ENCODE measurements around the gene EDC3. TPM values are rescaled to one million over a fixed set of nuclear protein-coding genes. Genes with fewer than 3 reads are reported as not detected.
A peak's percentile ranks its signal among the peaks of the same experiment; 100 is the strongest.
"Not testable (repeated sequence)": the region's sequence is repeated elsewhere in the genome, so short reads cannot be mapped to it uniquely, and the experiment has no call there.

The EDC3 gene
- total RNA-seq, 1 experiment from 2014 or later = 45.1 TPM

DNA sequence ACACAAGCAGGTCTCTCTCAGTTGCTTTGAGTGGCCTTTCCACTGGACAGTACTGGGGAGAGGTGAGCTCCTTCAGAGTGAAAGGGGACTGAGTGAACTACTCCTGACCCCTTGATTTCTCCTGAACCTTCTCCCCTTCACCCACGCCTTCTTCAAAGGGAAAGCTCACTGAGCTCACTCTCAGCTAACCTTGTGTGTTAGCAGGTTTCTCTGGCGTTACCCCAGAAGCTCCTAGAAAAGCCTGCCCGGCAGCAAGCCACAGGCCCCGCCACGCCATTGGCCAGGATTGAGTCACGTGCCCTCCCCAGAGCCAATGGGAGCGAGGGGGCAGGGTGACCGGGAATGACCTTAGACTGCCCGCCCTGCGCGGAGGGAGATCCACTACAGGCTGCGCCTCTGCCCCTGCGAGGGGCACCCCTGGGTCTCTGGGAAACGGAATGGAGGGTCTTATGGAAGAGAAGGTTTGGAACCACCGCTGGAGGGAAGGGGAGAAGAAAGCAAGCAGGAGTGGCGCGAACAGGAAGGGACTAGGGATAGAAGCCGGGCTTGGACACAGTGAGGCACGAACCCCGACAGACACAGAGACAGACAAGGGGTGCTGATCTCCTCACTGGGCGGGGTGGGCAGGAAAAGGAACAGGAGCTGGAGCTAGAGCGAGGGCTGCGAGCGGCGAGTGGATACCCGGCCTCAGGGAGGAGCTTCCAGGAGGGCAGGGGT, 97.5 kb downstream of the EDC3 start:
- DNase-seq (ENCODE audit: low read depth, low spot score) (no peak), ATAC-seq (peak; percentile 98)
- H3K36me3 ChIP-seq (ENCODE audit: control insufficient read depth in 1 of 2, insufficient read depth in 2 of 2, low read length in 2 of 2) = no peaks in the 10 kb centered on the region
- TF ChIP-seq ZNF274 (IDR thresholded peaks at IDR 0.05; ENCODE audit: low read depth, low read length) (no peak), SP1 (IDR thresholded peaks at IDR 0.05; ENCODE audit: low read depth) (peak; percentile 82), POLR2A (IDR thresholded peaks at IDR 0.05; ENCODE audit: borderline replicate concordance, extremely low read depth, insufficient read depth, insufficient read length) (no peak), POLR2AphosphoS5 (IDR thresholded peaks at IDR 0.05; ENCODE audit: low read depth, low read length) (peak; percentile 59), SRF (IDR thresholded peaks at IDR 0.05; ENCODE audit: low read depth) (no peak), EZH2phosphoT487 (IDR thresholded peaks at IDR 0.05; ENCODE audit: borderline replicate concordance) (no peak), JUND (IDR thresholded peaks at IDR 0.05) (no peak), RAD21 (IDR thresholded peaks at IDR 0.05; ENCODE audit: low read depth) (no peak)
- TF ChIP-seq, protein P1, sequence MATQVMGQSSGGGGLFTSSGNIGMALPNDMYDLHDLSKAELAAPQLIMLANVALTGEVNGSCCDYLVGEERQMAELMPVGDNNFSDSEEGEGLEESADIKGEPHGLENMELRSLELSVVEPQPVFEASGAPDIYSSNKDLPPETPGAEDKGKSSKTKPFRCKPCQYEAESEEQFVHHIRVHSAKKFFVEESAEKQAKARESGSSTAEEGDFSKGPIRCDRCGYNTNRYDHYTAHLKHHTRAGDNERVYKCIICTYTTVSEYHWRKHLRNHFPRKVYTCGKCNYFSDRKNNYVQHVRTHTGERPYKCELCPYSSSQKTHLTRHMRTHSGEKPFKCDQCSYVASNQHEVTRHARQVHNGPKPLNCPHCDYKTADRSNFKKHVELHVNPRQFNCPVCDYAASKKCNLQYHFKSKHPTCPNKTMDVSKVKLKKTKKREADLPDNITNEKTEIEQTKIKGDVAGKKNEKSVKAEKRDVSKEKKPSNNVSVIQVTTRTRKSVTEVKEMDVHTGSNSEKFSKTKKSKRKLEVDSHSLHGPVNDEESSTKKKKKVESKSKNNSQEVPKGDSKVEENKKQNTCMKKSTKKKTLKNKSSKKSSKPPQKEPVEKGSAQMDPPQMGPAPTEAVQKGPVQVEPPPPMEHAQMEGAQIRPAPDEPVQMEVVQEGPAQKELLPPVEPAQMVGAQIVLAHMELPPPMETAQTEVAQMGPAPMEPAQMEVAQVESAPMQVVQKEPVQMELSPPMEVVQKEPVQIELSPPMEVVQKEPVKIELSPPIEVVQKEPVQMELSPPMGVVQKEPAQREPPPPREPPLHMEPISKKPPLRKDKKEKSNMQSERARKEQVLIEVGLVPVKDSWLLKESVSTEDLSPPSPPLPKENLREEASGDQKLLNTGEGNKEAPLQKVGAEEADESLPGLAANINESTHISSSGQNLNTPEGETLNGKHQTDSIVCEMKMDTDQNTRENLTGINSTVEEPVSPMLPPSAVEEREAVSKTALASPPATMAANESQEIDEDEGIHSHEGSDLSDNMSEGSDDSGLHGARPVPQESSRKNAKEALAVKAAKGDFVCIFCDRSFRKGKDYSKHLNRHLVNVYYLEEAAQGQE (IDR thresholded peaks at IDR 0.05; ENCODE audit: low read depth) = no peak
- TF ChIP-seq, protein P2, sequence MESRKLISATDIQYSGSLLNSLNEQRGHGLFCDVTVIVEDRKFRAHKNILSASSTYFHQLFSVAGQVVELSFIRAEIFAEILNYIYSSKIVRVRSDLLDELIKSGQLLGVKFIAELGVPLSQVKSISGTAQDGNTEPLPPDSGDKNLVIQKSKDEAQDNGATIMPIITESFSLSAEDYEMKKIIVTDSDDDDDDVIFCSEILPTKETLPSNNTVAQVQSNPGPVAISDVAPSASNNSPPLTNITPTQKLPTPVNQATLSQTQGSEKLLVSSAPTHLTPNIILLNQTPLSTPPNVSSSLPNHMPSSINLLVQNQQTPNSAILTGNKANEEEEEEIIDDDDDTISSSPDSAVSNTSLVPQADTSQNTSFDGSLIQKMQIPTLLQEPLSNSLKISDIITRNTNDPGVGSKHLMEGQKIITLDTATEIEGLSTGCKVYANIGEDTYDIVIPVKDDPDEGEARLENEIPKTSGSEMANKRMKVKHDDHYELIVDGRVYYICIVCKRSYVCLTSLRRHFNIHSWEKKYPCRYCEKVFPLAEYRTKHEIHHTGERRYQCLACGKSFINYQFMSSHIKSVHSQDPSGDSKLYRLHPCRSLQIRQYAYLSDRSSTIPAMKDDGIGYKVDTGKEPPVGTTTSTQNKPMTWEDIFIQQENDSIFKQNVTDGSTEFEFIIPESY (IDR thresholded peaks at IDR 0.05; ENCODE audit: extremely low read depth, insufficient replicate concordance, low read length) = no peak
- H3K4me3 ChIP-seq (replicated peaks in 1 of 2; ENCODE audit: low read depth in 1 of 2, low read length in 2 of 2) = peak overlapping the region; percentile 29 to 45
- intact Hi-C loops (cut with micrococcal nuclease) = no loop called here
- no TSS peak for BruUV-seq (replicated peaks)
- peak overlapping the region; percentile 31 for H3K9ac ChIP-seq (ENCODE audit: low read length)
- H3K79me2 ChIP-seq (ENCODE audit: insufficient read depth, low read length) = no peaks in the 10 kb centered on the region
- peaks cover 6 to 13% of the 10 kb centered on the region in 2 experiments for H3K4me1 ChIP-seq (ENCODE audit: control insufficient read depth in 1 of 2, insufficient read depth in 2 of 2, low read length in 2 of 2)
- H3K27ac ChIP-seq (ENCODE audit: low read depth, low read length) = peak overlapping the region; percentile 48
- H4K20me1 ChIP-seq (ENCODE audit: insufficient read depth) = no peaks in the 10 kb centered on the region
- H3K9me2 ChIP-seq (ENCODE audit: insufficient read depth) = no peaks in the 10 kb centered on the region
- H3K27me3 ChIP-seq (ENCODE audit: insufficient read depth, low read length) = no peaks in the 10 kb centered on the region
- ChIA-PET RAD21 (ENCODE audit: low non-redundant PET in 1 of 2, low total read pairs in 2 of 2, uncharacterized antibody in 2 of 2, unreplicated experiment in 2 of 2) (no interaction called here), CTCF (interaction anchor here (1.0 kb wide), 2 partner anchors 9 to 23 kb away, joined by 3 read pairs; no protein-coding TSS in a partner anchor), POLR2A (no interaction called here)
- H2AFZ ChIP-seq (ENCODE audit: low read depth, low read length, poor library complexity, severe bottlenecking) = no peak overlapping the region
- no peaks in the 10 kb centered on the region for H3K9me3 ChIP-seq (ENCODE audit: control insufficient read depth in 1 of 2, insufficient read depth in 1 of 2, low read depth in 1 of 2, low read length in 2 of 2)
- peak overlapping the region; percentile 67 for H3K4me2 ChIP-seq (ENCODE audit: low read length)

DNA sequence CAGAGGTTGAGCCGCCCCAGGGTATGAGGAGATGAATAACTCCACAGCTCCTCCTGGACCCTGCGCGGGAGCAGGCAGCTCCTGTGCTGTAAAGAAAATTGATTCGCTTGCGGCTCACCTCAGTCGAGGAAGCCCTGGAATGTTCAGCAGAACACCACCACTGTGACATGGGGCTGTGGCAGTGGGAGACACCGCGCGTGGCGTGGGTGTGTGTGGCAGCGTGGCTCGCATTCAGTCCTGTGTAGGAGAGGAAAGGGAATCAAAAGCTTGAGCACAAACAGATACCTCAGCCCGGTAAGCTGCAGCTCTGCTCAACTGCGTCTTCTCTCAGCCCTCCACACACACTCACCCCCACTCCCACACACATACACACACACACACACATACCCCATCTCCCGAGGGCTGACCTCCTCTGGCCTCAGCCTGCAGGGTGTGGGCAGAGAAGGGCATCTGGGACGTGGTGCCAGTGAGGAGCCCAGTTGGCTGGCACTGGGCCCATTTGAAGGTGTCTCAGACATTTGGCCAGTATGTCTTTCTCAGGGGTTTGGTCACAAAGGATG, 98.6 kb downstream of the EDC3 start:
- CTCF ChIA-PET; H4K20me1 ChIP-seq (ENCODE audit: insufficient read depth); H2AFZ ChIP-seq (ENCODE audit: low read depth, low read length, poor library complexity, severe bottlenecking); H3K36me3 ChIP-seq (ENCODE audit: control insufficient read depth in 1 of 2, insufficient read depth in 2 of 2, low read length in 2 of 2); H3K27ac ChIP-seq (ENCODE audit: low read depth, low read length); H3K4me2 ChIP-seq (ENCODE audit: low read length); intact Hi-C loops (cut with micrococcal nuclease); DNase-seq (ENCODE audit: low read depth, low spot score); H3K9me3 ChIP-seq (ENCODE audit: control insufficient read depth in 1 of 2, insufficient read depth in 1 of 2, low read depth in 1 of 2, low read length in 2 of 2); RAD21 ChIA-PET (ENCODE audit: low non-redundant PET in 1 of 2, low total read pairs in 2 of 2, uncharacterized antibody in 2 of 2, unreplicated experiment in 2 of 2); H3K4me3 ChIP-seq (replicated peaks in 1 of 2; ENCODE audit: low read depth in 1 of 2, low read length in 2 of 2); ATAC-seq; POLR2A ChIA-PET; H3K27me3 ChIP-seq (ENCODE audit: insufficient read depth, low read length); H3K9ac ChIP-seq (ENCODE audit: low read length); H3K9me2 ChIP-seq (ENCODE audit: insufficient read depth); H3K79me2 ChIP-seq (ENCODE audit: insufficient read depth, low read length); BruUV-seq (replicated peaks): not testable (repeated sequence)
- H3K4me1 ChIP-seq (ENCODE audit: control insufficient read depth in 1 of 2, insufficient read depth in 2 of 2, low read length in 2 of 2) = peaks cover 6 to 13% of the 10 kb centered on the region in 2 experiments
